ENCODE results near the gene ADGRG1.

DNA sequence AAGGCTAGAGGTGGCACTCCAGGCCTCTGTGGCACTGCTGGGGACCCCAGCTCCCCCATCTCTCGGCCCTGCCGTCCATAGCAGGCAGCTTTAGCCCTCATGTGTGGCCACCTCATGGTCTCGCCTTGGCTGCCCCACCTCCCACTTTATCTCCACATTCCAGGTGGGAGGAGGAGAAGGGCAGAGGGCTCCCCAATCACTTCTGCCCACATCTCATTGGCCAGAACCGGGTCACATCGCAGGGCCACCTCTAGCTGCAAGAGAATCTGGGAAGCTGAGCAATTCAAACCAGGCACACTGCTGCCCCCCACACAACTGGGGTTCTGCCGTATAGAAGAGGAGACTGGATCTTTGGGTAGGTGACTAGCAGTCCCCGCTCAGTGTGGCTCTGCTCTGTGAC is 67.8 kb downstream of the ADGRG1 start:
- no peak for TF ChIP-seq EZH2 (optimal IDR thresholded peaks at IDR 0.05; ENCODE audit: low read depth, low read length)
- TF ChIP-seq, protein P1, sequence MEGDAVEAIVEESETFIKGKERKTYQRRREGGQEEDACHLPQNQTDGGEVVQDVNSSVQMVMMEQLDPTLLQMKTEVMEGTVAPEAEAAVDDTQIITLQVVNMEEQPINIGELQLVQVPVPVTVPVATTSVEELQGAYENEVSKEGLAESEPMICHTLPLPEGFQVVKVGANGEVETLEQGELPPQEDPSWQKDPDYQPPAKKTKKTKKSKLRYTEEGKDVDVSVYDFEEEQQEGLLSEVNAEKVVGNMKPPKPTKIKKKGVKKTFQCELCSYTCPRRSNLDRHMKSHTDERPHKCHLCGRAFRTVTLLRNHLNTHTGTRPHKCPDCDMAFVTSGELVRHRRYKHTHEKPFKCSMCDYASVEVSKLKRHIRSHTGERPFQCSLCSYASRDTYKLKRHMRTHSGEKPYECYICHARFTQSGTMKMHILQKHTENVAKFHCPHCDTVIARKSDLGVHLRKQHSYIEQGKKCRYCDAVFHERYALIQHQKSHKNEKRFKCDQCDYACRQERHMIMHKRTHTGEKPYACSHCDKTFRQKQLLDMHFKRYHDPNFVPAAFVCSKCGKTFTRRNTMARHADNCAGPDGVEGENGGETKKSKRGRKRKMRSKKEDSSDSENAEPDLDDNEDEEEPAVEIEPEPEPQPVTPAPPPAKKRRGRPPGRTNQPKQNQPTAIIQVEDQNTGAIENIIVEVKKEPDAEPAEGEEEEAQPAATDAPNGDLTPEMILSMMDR (IDR thresholded peaks at IDR 0.05; ENCODE audit: low read length), result no peak
